Measurements from ENCODE around the gene BRINP3.

BRINP3 gene

GRCh38 chr1:190116921-190117320 is 360.7 kb downstream of the BRINP3 start:
- no peak overlapping the region for H3K27ac ChIP-seq
- TF ChIP-seq, protein P1, sequence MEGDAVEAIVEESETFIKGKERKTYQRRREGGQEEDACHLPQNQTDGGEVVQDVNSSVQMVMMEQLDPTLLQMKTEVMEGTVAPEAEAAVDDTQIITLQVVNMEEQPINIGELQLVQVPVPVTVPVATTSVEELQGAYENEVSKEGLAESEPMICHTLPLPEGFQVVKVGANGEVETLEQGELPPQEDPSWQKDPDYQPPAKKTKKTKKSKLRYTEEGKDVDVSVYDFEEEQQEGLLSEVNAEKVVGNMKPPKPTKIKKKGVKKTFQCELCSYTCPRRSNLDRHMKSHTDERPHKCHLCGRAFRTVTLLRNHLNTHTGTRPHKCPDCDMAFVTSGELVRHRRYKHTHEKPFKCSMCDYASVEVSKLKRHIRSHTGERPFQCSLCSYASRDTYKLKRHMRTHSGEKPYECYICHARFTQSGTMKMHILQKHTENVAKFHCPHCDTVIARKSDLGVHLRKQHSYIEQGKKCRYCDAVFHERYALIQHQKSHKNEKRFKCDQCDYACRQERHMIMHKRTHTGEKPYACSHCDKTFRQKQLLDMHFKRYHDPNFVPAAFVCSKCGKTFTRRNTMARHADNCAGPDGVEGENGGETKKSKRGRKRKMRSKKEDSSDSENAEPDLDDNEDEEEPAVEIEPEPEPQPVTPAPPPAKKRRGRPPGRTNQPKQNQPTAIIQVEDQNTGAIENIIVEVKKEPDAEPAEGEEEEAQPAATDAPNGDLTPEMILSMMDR (conservative IDR thresholded peaks at IDR 0.05) = no peak
- TF ChIP-seq ZFX (IDR thresholded peaks at IDR 0.05) = no peak

DNA sequence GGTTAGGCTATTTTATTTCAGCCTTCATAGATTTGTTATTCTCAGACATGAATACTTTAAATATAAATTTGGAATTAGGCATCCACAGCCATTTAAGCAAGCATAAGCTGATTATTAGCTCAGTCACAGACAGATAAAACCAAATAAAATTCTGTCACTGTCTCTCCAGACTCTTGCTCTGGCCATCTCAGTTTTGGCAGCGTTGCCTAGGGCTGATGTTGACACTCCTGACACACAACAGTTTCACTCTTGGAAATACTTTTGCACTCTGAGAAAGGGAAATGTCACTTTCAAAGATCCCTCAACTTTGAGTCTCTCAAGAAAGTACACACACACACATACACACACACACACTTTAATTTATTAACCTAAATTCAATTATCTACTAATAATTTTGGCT is 372.7 kb downstream of the BRINP3 start:
- TF ChIP-seq, protein P1 (conservative IDR thresholded peaks at IDR 0.05) = no peak
- TF ChIP-seq ZFX (IDR thresholded peaks at IDR 0.05) = no peak
- no peak overlapping the region for H3K27ac ChIP-seq

DNA sequence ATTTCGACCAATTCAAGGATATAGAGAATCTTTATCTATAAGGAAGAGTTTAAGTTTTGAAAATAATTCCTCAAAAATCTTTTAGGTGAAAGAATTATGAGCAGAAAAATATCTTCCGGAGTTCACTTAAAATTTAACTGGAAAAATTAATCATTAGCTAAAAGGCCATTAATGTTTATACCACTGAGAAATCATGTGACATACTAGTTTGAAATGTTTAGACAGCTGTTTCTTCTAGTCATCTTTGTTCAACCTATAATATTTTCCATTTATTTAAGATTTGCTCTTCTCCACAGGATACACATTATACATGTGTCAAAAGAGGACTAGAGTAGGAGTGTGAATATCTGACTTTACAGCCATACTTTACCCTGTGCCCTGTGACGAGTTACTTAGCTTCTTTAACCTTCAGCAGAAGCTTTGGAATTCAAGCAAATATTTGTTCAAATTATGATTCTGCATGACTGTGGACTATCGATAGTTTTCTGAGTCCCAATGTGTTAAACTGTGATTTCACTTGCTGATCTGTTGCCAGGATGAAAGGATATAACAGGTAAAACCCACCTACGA is 374.8 kb downstream of the BRINP3 start:
- TF ChIP-seq, protein P1 (conservative IDR thresholded peaks at IDR 0.05) = no peak
- TF ChIP-seq ZFX (IDR thresholded peaks at IDR 0.05) = no peak
- no peak overlapping the region for H3K27ac ChIP-seq

DNA sequence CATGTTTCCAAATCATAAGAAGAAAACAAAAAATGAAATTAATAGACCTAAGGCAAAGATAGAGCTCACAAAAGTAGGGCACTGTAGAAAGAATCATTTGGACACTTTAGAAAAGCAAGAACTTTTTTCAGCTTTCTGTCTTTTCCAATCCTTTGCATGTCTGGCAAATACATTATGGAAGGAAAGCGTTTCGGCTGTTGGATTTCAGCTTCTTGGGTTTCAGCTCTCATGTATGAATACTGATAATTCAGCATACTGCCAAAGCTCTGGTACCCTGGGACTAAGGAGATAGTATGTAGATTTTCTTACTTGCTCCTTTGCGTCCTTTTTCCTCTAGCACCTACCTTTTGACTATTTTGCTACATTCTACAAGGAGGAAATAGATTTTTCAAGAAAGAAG is 375.9 kb downstream of the BRINP3 start:
- no peak overlapping the region for H3K27ac ChIP-seq
- TF ChIP-seq ZFX (IDR thresholded peaks at IDR 0.05) = no peak
- TF ChIP-seq, protein P1 (conservative IDR thresholded peaks at IDR 0.05) = no peak

DNA sequence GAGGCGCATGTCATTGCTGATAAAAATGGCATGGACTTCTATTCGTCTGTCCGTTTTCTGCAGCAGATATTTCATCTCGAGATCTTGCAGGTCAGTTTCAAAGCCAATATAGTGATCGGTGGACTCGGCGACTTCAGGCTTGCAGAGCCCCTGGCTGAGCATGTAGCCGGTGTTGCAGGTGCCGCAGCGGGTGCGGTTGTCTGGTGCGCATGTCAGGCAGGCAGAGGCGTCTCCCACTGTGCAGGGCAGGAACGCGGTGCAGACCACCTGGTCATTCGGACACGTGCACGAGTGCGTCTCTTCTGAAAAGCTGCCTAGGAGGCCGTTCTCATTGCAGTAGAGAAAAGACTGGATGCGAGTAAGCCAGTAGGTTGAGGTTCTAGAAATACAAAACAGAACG is 378.9 kb downstream of the BRINP3 start:
- H3K27ac ChIP-seq = no peak overlapping the region
- TF ChIP-seq, protein P1 (conservative IDR thresholded peaks at IDR 0.05) = no peak
- TF ChIP-seq ZFX (IDR thresholded peaks at IDR 0.05) = no peak

GRCh38 chr1:190098107-190098506 is 379.6 kb downstream of the BRINP3 start:
- no peak for TF ChIP-seq ZFX (IDR thresholded peaks at IDR 0.05)
- TF ChIP-seq, protein P1 (conservative IDR thresholded peaks at IDR 0.05) = no peak
- H3K27ac ChIP-seq = no peak overlapping the region

- TF ChIP-seq, protein P1 (conservative IDR thresholded peaks at IDR 0.05) = no peak
- TF ChIP-seq ZFX (IDR thresholded peaks at IDR 0.05) = no peak
Observed at GRCh38 chr1:190095596-190095995, 382.1 kb downstream of the BRINP3 start.

More at GRCh38 chr1:190095596-190095995, 382.1 kb downstream of the BRINP3 start:
- H3K27ac ChIP-seq = no peak overlapping the region

Measured in C4-2B (cell line).